Activated CD8-positive, alpha-beta memory T cell treated with anti-CD3 and anti-CD28 coated beads for 24 hours (primary cell): ENCODE data around the gene TSPEAR.
A peak's percentile ranks its signal among the peaks of the same experiment; 100 is the strongest.
"Not testable (repeated sequence)": the region's sequence is repeated elsewhere in the genome, so short reads cannot be mapped to it uniquely, and the experiment has no call there.

Experiments
- DNase-seq: peaks from one replicate; pipeline ENCODE4 v3.0.0-alpha.2; 2020

Gene TSPEAR

GRCh38 chr21:44701541-44701940 lies 9.8 kb downstream of the TSPEAR start:
- DNase-seq, result peak; percentile 44

DNA sequence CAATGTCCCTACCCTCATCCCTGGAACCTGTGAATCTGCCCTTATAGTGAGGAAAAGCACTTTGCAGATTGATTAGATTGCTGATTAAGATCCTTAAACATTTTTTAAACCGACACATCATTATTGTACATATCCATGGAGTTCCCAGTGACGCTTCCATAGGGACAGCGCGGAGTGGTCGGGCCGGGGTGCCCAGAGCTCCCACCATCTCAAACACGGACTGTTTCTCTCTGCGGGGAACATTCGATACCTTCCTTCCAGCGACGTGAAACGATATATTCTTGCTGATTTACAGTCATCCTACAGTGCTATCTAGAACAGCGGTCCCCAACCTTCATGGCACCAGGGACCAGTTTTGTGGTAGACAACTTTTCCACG lies 10.4 kb downstream of the TSPEAR start:
- DNase-seq, result no peak

- no peak for DNase-seq
Observed at GRCh38 chr21:44700101-44701022, 11.0 kb downstream of the TSPEAR start.

GRCh38 chr21:44699502-44700001 lies 11.8 kb downstream of the TSPEAR start:
- peak; percentile 38 for DNase-seq

DNA sequence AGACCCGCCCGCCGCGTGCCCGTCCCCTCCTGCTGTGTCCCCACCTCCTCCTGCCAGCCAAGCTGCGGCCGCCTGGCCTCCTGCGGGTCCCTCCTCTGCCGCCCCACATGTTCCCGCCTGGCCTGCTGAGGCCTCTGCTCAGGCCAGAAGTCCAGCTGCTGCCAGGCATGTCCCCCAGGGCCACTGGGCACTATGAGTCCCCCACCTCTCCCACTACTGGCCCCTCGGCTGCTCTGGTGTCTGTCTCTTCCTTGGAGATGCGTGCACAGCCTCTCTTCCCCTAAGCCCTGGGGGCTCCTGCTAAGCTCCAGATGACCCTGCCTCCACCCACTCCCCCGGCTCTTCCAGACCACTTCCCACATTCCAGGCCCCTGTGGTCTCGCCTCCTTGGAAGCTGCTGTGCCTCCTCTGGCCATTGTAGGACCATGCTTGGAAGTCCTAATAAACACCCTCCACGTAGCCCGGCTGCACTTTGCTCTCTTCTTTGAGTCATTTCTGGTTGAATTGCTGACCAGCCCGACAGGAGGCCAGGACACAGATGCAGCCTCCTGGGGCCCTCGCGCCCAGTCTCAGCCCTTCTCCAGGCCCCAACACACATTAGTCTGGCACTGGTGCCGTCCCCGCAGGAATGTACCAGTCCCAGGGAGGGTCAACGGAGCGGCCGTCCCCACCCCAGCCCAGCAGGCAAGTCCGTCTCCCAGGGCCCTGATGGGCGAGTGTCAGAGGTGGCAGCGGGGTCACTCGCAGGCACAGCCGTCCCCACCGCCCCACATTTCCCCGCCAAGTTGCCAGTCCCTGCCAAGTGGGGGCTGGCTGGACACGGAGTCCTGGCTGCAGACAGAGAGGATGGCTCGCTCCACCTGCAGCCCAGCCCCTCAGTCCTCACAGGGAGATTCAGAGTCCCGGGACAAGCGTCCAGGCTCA lies 13.3 kb downstream of the TSPEAR start:
- peak; percentile 52 for DNase-seq

DNA sequence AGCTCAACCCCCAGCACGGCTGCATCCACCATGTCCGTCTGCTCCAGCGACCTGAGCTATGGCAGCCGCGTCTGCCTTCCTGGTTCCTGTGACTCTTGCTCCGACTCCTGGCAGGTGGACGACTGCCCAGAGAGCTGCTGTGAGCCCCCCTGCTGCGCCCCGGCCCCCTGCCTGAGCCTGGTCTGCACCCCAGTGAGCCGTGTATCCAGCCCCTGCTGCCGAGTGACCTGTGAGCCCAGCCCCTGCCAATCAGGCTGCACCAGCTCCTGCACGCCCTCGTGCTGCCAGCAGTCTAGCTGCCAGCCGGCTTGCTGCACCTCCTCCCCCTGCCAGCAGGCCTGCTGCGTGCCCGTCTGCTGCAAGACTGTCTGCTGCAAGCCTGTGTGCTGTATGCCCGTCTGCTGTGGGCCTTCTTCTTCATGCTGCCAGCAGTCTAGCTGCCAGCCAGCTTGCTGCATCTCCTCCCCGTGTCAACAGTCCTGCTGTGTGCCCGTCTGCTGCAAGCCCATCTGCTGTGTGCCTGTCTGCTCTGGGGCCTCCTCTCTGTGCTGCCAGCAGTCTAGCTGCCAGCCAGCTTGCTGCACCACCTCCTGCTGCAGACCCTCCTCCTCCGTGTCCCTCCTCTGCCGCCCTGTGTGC lies 14.1 kb downstream of the TSPEAR start, which contains the start of gene KRTAP10-12:
Gene KRTAP10-12 (plus strand): TSS at position 1 of the 639 bp plus-strand sequence. CDS start 30 bp downstream, at position 31.
- peak; percentile 43 for DNase-seq

- no peak for DNase-seq
Observed at GRCh38 chr21:44696572-44696971, 14.8 kb downstream of the TSPEAR start.

DNA sequence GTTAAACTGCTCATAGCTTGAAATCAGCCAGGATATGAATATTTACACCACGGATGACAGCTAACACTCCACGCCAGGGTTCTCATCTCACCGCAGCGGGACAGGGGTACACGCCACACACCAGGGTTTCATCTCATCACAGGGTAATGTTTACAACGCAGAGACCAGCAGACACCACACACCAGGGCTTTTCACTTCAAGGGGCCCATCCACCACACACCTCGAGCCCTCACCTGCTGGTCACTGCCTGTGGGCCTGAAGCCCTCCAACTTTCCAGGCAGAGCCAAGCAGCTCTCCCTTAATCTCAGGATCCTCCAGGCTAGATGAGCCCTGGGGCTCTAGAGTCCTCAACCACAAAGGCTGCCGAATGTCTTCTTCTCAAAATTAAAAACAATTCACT lies 15.7 kb downstream of the TSPEAR start:
- no peak for DNase-seq

DNA sequence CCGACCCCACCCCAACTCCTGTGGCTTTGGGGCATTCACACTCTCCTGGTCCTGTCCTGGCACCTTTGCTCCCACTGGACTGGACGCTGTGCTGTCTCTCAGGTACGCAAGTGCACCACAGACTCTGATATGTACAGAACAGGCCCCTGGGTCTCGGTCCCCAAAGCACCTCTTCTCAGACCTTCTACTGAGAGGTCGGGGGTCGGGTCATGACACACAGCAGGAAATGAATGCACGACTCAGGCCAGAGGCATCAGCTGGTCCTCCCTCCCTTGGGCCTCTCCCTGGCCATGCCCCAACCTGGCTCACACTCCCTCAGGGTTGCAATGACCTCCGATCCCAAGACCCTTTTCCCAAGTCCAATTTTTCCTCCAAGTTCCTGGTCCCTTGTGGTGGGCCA lies 16.2 kb downstream of the TSPEAR start:
- DNase-seq, result peak; percentile 47

DNA sequence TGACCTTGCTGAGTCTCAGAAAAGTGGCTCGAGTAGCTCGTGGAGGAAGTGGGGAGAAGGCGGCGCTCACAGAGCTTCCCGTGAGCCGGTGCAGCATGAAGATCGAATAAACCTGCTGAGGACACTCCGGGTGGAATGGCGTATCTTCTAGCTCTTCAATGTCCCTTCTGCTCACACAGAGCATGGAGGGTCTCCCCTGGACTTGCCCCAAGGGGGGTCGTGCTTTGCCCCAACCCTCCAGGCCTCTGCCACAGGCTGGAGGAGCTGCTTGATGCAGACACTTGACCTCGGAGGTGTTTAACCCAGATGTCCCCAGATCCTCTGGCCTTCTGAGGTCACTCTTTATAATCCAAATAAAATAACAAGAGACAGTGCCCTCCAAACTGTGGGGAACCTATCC lies 16.6 kb downstream of the TSPEAR start:
- peak; percentile 54 for DNase-seq

GRCh38 chr21:44692798-44693512 lies 18.4 kb downstream of the TSPEAR start:
- no peak for DNase-seq

DNA sequence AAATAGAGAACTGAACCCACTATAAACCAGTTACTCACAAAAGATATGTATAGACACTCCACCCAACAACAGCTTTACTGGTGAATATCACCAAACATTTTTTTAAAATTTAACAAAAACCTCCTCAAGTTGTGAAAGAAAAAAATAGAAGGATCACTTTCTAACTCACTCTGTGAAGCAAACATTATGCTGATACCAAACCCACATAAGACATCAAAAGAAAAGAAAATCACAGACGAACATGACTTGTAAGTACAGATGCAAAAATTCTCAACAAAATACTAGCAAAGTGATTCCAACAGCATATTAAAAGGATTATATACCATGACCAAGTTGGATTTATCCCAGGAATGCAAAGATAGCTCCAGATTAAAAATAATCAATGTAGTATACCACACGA lies 19.7 kb downstream of the TSPEAR start:
- no peak for DNase-seq

DNA sequence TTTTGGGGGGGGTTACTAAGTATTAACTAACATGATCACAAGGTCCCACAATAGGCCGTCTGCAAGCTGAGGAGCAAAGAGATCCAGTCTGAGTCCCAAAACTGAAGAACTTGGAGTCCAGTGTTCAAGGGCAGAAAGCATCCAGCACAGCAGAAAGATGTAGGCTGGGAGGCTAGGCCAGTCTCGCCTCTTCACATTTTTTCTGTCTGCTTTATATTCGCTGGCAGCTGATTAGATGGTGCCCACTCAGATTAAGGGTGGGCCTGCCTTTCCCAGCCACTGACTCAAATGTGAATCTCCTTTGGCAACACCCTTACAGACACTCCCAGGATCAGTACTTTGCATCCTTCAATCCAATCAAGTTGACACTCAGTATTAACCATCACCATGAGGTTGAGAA lies 21.6 kb downstream of the TSPEAR start:
- DNase-seq, result not testable (repeated sequence)

DNA sequence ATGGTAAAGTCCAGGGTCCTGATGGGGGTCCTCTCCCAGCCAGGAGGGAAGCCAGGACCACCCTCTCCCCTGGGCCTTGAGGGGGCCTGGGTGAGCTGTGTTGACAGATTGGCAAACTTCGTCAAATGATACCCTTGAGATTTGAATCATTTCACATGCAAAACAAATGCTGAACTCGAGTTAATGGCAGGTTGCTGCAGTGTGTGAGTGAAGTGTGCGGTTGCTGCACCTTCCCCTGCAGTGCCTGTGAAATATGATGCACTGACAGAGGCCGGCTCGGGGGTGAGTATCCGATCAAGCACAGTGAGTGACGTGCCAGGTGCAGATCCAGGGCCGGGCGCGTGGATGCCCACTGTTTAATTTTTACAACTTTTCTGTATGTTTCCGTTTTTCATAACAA lies 23.7 kb downstream of the TSPEAR start:
- no peak for DNase-seq

GRCh38 chr21:44686843-44687561 lies 24.4 kb downstream of the TSPEAR start:
- peak; percentile 47 for DNase-seq

GRCh38 chr21:44686000-44686781 lies 25.2 kb downstream of the TSPEAR start:
- DNase-seq, result peak; percentile 48

GRCh38 chr21:44685050-44685449 lies 26.3 kb downstream of the TSPEAR start:
- DNase-seq, result peak; percentile 38

DNA sequence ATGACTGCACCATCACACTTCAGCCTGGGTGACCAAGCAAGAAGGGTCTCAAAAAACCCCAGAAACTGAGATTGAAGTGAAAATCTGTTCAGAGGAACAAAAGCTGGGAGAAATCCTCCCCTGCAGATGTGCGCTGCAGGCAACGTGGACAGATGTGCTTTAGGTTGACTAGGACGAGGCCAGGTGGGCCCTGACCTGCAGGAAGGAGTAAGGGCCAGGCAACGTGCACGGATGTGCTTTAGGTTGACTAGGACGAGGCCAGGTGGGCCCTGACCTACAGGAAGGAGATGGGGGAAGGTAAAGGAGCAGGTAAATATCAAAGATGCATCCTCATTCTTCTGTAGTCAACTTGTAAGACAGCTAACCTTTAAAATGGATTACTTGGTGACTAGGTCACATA lies 26.9 kb downstream of the TSPEAR start:
- no peak for DNase-seq

DNA sequence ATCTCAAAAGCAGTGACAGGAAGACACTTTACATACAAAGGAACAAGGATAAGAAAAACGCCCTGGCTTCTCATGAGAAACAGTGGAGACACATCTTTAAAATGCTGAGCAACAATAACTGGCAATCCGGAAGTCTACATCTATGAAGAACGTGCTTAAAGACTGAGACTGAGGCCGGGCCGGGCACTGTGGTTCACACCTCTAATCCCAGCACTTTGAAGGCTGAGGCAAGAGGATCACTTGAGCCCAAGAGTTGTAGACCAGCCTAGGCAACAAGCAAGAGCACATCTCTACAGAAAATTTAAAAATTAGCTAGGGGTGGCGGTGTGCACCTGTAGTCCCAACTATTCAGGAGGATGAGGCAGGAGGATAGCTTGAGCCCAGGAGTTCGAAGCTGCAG lies 27.3 kb downstream of the TSPEAR start:
- DNase-seq, result no peak

DNA sequence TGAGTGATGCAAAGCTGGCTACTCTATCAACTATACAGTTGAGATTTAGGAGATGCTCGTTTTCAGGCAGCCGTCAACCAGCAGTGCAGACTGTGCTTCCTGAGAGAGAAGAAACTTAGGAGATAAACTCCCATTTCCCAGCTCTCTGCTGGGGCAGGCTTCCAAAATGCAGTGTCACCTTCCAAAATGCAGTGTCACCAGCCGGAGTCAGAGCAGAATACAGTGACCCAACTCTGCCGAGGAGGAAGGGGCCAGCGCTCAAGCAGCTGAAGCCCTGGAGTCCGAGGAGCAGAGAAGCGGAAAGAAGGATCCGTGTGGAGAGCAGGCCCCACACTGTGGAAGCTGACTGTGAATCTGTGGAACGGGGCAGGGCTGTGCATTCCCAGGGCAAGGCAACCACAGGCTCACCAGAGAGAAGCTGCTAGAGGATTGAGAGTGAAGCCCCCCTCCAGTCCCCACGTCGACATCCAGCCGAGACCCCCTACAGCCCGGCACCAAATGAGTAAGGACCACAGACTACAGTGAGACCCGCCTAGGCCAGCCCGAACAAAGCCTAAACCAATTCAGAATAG lies 28.7 kb downstream of the TSPEAR start:
- DNase-seq, result no peak
